IPS DF 6.9 (cell line): ENCODE results near the gene DHRS3.
A peak's percentile ranks its signal among the peaks of the same experiment; 100 is the strongest.
"Not testable (repeated sequence)": the region's sequence is repeated elsewhere in the genome, so short reads cannot be mapped to it uniquely, and the experiment has no call there.

Source experiments
- DNase-seq: peaks from one replicate; pipeline ENCODE4 v3.0.0-alpha.2; 2013; ENCODE audit warnings: low read depth, low spot score
- H3K27ac ChIP-seq: one replicate; pipeline ENCODE4 v1.5.1; 2013; ENCODE audit warnings: low read length, control low read depth
- H3K27me3 ChIP-seq: 2 replicates; pipeline ENCODE4 v1.6.1; 2013; ENCODE audit warnings: mild to moderate bottlenecking, low read length; ENCODE audit not compliant: control insufficient read depth, insufficient read depth
- H3K36me3 ChIP-seq: 2 replicates; pipeline ENCODE4 v1.6.1; 2013; ENCODE audit warnings: low read length; ENCODE audit not compliant: control insufficient read depth, insufficient read depth
- H3K4me1 ChIP-seq: 2 replicates; pipeline ENCODE4 v1.6.1; 2013; ENCODE audit warnings: low read length; ENCODE audit not compliant: control insufficient read depth, insufficient read depth
- H3K4me3 ChIP-seq: 2 replicates; pipeline ENCODE4 v1.5.1; 2013; ENCODE audit warnings: mild to moderate bottlenecking, low read length
- H3K9me3 ChIP-seq: 2 replicates; pipeline ENCODE4 v1.6.1; 2013; ENCODE audit warnings: low read length, inconsistent platforms; ENCODE audit not compliant: control insufficient read depth, insufficient read depth
- WGBS: extraction: QIAGEN DNeasy Blood & Tissue Kit; methylation state at CpG from one replicate; pipeline ENCODE4 v1.1.7; 2013; ENCODE audit warnings: mixed read lengths, missing lambda C conversion rate; ENCODE audit not compliant: insufficient read length, insufficient coverage; 5-methylcytosine and 5-hydroxymethylcytosine counted together

Gene DHRS3, protein sequence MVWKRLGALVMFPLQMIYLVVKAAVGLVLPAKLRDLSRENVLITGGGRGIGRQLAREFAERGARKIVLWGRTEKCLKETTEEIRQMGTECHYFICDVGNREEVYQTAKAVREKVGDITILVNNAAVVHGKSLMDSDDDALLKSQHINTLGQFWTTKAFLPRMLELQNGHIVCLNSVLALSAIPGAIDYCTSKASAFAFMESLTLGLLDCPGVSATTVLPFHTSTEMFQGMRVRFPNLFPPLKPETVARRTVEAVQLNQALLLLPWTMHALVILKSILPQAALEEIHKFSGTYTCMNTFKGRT

DNA sequence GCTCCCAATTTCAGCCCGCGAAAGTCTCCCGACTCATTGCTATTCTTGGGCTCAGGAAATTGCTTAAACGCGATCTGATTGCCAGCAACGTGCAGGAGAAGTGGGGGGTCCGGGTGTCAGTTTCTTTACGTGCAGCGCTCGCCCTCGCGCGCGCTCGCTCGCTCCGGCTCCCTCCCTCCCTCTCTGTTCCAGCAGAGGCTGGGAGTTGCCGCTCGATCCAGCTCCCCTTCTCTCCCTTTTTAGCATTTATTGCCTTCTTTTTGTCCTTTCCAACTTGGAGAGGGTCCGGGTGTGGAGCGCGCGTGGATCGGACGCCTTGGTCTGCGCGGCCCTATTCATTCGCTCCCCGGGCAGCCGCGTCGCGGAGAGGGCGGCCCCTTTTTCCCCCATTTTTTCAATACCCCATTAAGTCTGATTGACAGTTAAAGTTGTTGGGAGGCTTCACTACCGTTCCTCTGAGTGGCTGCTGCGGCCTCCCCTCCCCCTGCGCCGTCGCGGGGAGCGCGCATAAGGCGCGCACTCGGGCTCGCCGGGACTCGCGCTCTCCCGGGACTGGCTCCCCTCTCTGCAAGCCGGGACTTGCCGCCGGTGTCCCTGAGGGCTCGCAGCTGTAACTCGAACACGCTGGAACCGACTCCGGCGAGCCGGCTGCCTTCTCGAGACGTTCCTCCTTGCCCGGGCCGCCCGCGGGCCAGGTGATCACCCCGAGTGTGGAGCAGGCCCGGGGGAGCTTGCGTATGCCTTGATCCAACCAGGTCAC lies at the start of gene DHRS3:
Gene DHRS3, minus strand, starts transcription at position 310 of the 760 bp plus-strand sequence. CDS start 862 bp downstream, outside the sequence.
- Histone ChIP-seq H3K27ac (no peak within 1 kb of the TSS), H3K4me1 (peaks cover 6% of the 10 kb centered on the region), H3K27me3 (no peaks in the 10 kb centered on the region), H3K9me3 (no peaks in the 10 kb centered on the region), H3K4me3 (peak within 1 kb of the TSS; percentile 80), H3K36me3 (no peaks in the 10 kb centered on the region)
- no CpG with 5 or more reads among the region's 69 CpGs for WGBS
- no peak for DNase-seq

DNA sequence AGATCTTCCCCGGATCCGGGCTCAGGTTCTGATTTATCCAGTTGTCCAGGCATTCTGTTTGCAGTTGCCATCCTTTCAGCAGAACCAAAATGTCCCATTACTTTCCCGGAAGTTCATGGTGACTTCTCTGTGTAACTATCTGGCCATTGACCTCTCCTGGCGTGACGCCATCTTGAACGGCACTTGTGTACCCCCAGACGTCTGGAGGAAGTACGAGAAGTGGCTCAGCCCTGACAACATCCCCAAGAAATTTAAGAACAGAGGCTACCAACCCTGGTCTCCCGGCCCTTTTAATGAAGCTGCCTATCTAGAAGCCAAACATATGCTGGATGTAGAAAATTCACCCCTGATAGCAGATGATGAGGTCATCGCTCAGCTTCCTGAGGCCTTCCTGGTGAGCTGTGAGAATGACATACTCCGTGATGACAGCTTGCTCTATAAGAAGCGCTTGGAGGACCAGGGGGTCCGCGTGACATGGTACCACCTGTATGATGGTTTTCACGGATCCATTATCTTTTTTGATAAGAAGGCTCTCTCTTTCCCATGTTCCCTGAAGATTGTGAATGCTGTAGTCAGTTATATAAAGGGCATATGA lies 48.2 kb upstream of the DHRS3 start:
- no peaks in the 10 kb centered on the region for H3K4me1 ChIP-seq
- H3K9me3 ChIP-seq, result no peaks in the 10 kb centered on the region
- H3K27me3 ChIP-seq, result no peaks in the 10 kb centered on the region
- H3K4me3 ChIP-seq, result no peak overlapping the region
- no peaks in the 10 kb centered on the region for H3K36me3 ChIP-seq
- WGBS, result no CpG with 5 or more reads among the region's 15 CpGs
- no peak for DNase-seq
- no peak overlapping the region for H3K27ac ChIP-seq

DNA sequence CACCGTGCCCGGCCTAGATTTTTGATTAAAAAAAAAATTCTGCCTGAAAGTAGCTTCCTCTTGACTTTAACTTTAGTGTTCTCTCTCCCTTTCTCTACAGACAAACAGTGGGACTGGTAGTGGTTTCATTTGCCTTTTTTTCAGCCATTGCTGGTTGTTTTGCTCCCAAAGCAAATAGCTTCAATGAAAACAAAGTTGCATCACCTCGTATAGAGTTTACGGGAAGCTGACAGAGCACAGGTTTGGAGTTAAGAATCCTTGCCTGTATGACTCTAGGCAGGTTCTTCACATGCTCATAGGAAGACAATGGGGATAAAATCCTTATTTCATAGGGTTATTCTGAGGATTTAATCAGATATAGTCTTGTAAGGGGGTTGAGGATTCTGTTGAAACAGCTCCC lies 47.5 kb upstream of the DHRS3 start:
- Histone ChIP-seq H3K4me1 (no peaks in the 10 kb centered on the region), H3K9me3 (no peaks in the 10 kb centered on the region), H3K36me3 (no peaks in the 10 kb centered on the region), H3K27ac (no peak overlapping the region), H3K27me3 (no peaks in the 10 kb centered on the region), H3K4me3 (no peak overlapping the region)
- no peak for DNase-seq
- WGBS, result no CpG with 5 or more reads among the region's 4 CpGs

DNA sequence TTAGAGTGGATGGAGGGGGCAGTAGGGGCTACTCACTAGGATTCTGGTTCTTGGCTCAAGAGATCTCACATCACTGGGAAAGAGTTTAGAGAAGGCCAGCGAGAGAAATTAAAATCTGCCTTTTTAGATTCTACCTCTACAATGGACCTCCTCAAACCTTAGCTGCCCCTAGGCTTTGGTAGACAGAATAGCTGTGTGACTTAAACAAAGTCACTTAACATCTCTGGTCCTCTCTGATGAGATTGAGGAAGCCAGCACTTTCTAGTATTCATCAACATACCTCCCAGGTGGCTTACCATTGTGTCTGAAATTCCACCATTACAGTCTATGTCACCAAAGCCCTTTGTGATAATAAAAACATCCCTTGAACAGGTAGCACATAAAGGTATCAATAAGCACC lies 44.5 kb upstream of the DHRS3 start:
- no CpG with 5 or more reads among the region's 1 CpG for WGBS
- Histone ChIP-seq H3K27me3 (no peaks in the 10 kb centered on the region), H3K36me3 (no peaks in the 10 kb centered on the region), H3K4me1 (no peaks in the 10 kb centered on the region), H3K4me3 (no peak overlapping the region), H3K9me3 (no peaks in the 10 kb centered on the region), H3K27ac (no peak overlapping the region)
- DNase-seq, result no peak

DNA sequence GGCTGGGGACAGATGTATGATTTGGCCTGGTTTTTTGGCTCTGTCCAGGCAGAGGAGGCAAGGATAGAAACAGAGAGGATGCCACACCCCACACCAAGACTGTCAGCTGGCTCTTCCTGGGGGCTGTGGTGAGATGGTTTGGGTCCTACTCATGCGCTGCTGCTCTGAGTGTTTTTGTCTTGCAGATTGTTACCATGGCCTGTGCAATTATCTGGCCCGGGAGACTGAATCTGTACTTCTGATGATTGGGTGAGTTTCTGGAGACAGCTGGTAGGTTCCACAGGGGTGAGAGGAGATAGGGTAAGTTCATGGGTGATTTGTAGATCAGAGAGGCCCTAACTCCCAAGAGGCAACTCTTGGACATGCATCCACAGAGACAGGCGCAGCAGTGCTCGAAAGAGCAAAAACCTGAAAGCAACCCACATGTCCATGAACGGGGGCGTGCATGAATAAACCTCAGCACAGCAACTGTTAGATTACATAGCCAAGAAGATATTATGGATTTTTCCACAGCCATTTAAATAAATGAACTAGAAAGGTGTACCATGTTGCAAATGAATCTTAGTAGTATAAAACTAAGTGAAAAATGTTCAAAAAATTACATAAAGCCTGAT lies 43.7 kb upstream of the DHRS3 start:
- Histone ChIP-seq H3K27ac (no peak overlapping the region), H3K36me3 (no peaks in the 10 kb centered on the region), H3K27me3 (no peaks in the 10 kb centered on the region), H3K4me1 (no peaks in the 10 kb centered on the region), H3K4me3 (no peak overlapping the region), H3K9me3 (no peaks in the 10 kb centered on the region)
- WGBS, result no CpG with 5 or more reads among the region's 6 CpGs
- DNase-seq, result no peak

DNA sequence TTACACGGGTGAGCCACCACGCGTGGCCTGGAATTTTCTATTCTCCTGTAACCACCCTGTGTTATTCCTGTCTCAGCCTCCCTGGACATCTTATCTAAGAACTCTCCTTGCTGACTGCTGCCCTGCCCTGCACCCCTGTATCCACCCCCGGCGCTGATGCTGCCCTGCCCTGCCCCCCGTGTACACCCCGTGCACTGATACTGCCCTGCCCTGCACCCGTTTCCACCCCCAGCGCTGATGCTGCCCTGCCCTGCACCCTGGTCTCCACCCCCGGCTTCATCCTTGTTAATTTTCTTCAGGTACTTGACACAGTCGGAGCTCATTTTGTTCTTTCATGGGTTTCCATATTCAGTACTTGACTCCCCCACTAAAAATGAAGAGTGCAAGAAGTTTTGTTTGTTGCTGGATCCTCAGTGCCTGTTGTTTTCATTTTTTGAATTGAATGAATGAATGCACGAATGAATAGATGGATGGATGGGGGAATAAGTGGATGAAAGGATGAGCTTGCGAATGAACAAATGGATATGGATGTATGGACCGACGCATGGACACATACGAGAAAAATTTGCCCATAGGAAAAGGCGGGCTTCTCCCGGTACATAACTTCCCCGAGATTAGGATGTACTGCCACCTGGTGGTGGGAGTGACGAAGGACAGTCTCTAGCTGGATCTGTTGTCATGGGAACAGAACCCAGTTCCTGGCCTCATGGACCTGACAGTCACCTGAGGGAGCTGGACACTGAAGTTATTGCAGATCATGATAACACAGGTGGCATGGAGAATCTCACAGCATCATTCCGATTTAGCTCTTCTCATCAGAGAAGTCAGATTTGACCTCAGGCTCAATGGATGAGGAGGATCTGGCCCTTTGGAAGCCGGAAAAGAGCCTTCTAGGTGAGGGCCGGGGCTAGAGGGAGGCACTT lies 40.8 kb upstream of the DHRS3 start:
- no CpG with 5 or more reads among the region's 23 CpGs for WGBS
- H3K9me3 ChIP-seq, result no peaks in the 10 kb centered on the region
- no peaks in the 10 kb centered on the region for H3K27me3 ChIP-seq
- no peaks in the 10 kb centered on the region for H3K36me3 ChIP-seq
- no peaks in the 10 kb centered on the region for H3K4me1 ChIP-seq
- H3K4me3 ChIP-seq, result no peak overlapping the region
- no peak overlapping the region for H3K27ac ChIP-seq
- DNase-seq, result peak; percentile 82

DNA sequence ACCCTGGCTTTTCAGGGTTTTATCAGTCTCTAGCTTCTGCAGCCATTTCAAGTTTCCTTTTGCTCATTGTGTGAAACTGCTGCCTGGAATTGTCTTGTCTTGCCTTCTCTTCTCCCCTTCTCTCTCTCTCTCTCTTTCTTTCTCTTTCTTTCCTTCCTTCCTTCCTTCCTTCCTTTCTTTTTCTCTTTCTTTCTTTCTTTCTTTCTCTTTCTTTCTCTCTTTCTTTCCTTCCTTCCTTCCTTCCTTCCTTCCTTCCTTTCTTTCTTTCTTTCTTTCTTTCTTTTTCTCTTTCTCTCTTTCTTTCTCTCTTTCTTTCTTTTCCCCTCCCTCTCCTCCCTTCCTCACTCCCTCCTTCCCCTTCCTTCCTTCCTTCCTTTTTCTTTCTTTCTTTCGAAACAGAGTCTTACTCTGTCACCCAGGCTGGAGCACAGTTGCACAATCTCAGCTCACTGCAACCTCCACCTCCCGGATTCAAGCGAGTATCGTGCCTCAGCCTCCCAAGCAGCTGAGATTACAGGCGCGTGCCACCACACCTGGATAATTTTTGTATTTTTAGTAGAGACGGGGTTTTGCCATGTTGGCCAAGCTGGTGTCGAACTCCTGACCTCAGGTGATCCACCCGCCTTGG lies 40.0 kb upstream of the DHRS3 start:
- not testable (repeated sequence) for DNase-seq, H3K27ac ChIP-seq, H3K27me3 ChIP-seq, H3K36me3 ChIP-seq, H3K4me3 ChIP-seq, H3K9me3 ChIP-seq, H3K4me1 ChIP-seq
- WGBS, result 100% methylated on average over 1 of the region's 9 CpGs

DNA sequence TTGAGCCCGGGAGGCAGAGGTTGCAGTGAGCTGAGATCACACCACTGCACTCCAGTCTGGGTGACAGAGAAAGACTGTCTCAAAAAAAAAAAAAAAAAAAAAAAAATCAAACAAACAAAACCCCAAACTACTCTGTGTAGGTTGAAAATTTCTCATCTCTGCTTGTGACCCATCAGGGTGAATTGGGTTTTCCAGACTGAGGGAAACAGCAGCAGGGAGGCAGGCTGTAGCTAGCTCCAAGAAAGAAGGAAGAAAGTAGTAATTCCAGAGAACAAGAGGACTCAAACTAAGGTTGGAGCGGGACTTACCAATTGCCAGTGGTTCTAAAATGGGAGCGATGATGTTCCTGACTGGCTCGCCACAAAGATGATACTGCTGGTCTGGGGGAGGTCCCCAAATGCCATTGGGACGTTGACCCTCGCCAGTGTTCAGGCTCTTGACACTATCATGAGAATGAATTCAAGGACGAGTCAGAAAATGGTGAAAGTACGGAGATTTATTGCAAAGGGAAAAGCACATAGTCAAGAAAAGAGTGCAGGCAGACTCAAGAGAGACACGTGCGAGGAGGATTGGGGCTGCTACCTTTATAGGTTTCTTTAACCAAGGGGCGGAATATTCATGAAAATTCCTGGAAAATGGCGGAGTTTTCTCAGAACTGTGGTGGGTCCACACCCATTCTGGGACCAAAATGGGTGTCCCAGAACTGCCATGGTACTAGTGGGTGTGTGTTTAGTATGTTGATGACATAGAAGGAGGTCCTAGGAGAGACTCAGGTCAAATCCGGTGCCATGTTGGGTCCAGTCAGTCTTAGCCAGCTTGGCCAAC lies 39.3 kb upstream of the DHRS3 start:
- no peaks in the 10 kb centered on the region for H3K4me1 ChIP-seq
- H3K27me3 ChIP-seq, result no peaks in the 10 kb centered on the region
- no peak overlapping the region for H3K4me3 ChIP-seq
- WGBS, result no CpG with 5 or more reads among the region's 13 CpGs
- H3K9me3 ChIP-seq, result no peaks in the 10 kb centered on the region
- no peaks in the 10 kb centered on the region for H3K36me3 ChIP-seq
- H3K27ac ChIP-seq, result no peak overlapping the region
- DNase-seq, result no peak

DNA sequence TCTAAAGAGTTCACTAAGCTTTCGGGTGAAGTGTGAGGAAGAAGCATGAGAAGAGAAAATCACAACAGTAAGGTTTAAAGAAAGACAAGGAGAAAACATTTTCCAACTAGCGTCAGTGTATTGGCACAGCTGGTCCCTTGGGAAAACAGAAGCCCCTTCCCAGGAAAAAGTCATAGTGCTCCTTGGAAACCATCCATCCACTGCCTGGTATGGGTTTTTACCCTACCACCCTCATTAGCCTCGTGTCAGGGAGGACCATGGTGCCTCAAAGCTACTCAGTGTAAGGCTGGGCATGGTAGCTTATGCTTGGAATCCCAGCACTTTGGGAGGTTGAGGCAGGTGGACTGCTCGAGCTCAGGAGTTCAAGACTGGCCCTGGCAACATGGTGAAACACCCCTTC lies 38.6 kb upstream of the DHRS3 start:
- H3K4me1 ChIP-seq, result no peaks in the 10 kb centered on the region
- WGBS, result no CpG with 5 or more reads among the region's 4 CpGs
- no peaks in the 10 kb centered on the region for H3K36me3 ChIP-seq
- H3K9me3 ChIP-seq, result no peaks in the 10 kb centered on the region
- no peak for DNase-seq
- no peak overlapping the region for H3K4me3 ChIP-seq
- no peak overlapping the region for H3K27ac ChIP-seq
- H3K27me3 ChIP-seq, result no peaks in the 10 kb centered on the region
